ENCODE data around the gene CRTC2. TPM values are rescaled to one million over a fixed set of nuclear protein-coding genes. Genes with fewer than 3 reads are reported as not detected.
"Not testable (repeated sequence)": the region's sequence is repeated elsewhere in the genome, so short reads cannot be mapped to it uniquely, and the experiment has no call there.

Gene CRTC2, protein sequence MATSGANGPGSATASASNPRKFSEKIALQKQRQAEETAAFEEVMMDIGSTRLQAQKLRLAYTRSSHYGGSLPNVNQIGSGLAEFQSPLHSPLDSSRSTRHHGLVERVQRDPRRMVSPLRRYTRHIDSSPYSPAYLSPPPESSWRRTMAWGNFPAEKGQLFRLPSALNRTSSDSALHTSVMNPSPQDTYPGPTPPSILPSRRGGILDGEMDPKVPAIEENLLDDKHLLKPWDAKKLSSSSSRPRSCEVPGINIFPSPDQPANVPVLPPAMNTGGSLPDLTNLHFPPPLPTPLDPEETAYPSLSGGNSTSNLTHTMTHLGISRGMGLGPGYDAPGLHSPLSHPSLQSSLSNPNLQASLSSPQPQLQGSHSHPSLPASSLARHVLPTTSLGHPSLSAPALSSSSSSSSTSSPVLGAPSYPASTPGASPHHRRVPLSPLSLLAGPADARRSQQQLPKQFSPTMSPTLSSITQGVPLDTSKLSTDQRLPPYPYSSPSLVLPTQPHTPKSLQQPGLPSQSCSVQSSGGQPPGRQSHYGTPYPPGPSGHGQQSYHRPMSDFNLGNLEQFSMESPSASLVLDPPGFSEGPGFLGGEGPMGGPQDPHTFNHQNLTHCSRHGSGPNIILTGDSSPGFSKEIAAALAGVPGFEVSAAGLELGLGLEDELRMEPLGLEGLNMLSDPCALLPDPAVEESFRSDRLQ
- total RNA-seq: 60.6 TPM

DNA sequence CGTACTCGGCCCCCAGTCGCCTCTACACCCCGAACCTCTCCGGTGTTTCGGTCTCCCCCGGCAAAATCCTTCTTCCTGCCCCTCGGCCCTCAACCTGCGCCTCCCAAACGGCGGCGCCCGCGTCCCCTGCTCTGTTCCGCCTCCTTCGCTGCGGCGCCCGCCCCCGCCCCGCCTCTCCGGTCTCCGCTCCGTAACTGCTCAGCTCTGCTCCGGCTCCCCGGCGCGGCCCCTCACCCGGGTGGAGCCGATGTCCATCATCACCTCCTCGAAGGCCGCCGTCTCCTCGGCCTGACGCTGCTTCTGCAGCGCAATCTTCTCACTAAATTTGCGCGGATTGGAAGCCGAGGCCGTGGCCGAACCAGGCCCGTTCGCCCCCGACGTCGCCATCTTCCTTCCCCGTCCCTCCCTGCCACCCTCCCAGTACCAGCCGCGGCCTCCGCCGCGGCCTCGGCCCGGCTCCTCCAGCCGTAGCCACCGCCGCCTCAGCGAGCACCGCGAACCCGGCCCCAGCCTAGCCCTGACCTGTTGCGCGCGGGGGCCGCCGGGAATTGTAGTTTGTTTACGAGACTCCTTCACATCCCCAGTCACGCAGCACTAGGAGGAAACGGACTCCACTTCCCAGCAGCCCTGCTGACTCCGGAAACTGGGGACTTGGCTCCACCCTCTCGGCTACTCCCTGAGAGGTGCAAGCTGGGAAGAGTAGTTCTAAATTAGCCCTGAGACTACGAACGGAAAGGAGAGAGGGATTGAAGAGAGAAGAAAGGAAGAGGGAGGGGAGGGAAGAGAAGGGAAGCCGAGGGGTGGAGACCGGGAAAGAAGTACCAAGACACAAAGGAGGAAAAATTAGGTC is at the start of gene CRTC2:
CRTC2 (minus strand) TSS at position 502 of the 850 bp plus-strand sequence; CDS start at position 387, 115 bp downstream.
- DNase-seq (ENCODE audit: low spot score): peak; percentile 99

DNA sequence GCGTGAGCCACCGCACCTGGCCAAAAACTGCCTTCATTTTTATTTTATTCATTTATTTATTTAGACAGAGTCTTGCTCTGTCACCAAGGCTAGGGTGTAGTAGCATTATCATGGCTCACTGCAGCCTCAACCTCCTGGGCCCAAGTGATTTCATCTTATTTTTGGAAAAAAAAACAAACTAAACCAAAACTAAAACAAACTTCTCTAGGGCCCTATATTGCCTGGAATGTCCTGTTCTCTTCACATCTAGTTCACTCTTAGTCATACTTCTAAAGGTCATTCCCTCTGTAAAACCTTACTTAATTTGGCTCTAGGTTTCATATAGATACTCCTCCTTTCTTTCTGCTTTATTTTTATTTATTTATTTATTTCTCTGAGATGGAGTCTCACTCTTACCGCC is 47.7 kb upstream of the CRTC2 start:
- DNase-seq (ENCODE audit: low spot score): no peak

DNA sequence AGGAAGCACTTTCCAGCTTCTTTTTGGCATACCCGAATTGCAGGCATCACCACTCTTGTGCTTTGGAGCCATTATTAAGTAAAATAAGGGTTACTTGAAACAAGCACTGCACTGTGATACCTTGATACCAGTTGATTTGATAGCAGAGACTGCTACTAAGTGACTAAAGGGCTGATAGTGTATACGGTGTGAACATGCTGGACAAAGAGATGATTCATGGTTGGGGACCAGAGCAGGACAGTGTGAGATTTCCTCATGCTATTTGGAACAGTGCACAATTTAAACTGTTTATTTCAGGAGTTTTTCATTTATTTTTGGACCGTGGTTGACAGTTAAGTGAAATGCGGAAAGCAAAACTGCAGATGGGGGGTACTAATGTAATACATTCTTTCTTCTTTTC is 42.0 kb upstream of the CRTC2 start:
- no peak for DNase-seq (ENCODE audit: low spot score)

DNA sequence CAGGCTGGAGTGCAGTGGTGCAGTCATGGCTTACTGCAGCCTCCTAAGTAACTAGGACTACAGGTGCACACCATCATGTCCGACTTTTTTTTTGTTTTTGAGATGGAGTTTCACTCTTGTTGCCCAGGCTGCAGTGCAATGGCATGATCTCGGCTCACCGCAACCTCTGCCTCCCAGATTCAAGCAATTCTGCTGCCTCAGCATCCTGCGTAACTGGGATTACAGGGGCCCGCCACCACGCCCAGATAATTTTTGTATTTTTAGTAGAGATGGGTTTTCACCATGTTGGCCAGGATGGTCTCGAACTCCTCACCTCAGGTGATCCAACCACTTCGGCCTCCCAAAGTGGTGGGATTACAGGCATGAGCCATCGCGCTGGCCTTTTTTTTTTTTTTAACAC is 38.5 kb upstream of the CRTC2 start:
- not testable (repeated sequence) for DNase-seq (ENCODE audit: low spot score)

DNA sequence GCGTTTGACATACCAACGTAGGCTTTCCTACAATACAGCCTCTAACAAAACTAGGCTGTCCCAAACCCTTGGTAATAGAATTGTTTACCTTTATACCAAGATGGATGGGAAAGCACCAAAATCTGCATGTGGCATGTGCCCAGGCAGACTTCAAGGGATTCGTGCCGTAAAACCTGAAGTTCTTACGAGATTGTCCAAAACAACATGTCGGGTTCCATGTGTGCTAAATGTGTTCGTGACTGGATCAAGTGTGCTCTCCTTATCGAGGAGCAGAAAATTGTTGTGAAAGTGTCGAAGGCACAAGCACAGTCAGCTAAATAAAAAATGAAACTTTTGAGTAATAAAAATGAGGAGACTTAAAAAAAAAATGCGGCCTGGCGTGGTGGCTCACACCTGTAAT is 37.2 kb upstream of the CRTC2 start:
- no peak for DNase-seq (ENCODE audit: low spot score)

DNA sequence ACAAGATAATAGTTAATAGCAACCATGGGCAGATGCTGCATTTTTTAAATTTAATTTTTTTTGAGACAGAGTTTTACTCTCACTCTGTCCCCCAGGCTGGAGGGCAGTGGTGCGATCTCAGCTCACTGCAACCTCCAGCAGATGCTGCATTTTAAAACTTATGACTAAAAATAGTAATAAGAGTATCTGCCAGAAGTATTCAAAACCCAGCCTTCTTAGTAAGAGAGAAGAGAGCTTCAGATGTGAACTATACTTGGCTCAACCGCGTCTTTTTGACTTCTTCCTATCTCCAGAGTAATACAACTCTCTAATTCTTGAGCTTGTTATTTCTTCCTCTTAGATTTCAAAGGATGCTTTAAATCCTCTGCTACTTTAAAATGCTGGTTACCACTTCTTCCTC is 36.8 kb upstream of the CRTC2 start:
- no peak for DNase-seq (ENCODE audit: low spot score)

DNA sequence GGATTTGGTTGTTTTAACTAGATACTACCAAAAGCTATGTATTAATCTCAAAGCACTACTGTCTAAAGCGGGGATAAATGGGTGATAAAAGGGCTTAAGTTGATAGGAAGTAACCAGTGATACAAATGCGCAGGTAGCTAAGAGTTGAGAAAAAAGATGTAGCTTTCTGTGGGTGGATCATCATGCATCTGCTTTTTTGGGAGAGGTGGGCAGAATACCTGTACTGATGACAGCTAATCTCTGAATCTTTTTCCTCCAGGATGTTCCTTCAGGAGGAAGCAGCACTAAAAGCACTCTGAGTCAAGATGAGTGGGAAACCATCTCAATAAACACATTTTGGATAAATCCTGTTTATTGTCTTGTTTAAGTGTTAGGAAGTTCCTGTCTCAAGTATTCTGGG is 33.4 kb upstream of the CRTC2 start:
- no peak for DNase-seq (ENCODE audit: low spot score)

DNA sequence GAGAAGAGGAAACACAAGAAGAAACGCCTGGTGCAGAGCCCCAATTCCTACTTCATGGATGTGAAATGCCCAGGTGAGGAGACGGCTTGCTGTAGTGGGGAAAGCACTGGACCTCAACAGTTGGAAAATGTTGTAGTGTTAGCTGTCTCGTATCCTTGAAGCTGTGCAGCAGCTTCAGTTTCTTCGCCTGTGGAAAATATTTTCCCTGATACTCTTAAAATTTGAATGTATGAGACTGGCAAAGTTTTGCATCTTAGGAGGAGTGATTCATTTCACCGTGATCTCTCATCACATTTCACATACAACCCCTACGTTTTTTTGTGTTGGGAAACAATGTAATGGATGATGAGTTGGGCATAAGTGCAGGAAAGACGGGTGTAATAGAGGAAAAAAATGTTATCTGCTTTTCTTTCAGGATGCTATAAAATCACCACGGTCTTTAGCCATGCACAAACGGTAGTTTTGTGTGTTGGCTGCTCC is 32.8 kb upstream of the CRTC2 start:
- DNase-seq (ENCODE audit: low spot score): no peak

DNA sequence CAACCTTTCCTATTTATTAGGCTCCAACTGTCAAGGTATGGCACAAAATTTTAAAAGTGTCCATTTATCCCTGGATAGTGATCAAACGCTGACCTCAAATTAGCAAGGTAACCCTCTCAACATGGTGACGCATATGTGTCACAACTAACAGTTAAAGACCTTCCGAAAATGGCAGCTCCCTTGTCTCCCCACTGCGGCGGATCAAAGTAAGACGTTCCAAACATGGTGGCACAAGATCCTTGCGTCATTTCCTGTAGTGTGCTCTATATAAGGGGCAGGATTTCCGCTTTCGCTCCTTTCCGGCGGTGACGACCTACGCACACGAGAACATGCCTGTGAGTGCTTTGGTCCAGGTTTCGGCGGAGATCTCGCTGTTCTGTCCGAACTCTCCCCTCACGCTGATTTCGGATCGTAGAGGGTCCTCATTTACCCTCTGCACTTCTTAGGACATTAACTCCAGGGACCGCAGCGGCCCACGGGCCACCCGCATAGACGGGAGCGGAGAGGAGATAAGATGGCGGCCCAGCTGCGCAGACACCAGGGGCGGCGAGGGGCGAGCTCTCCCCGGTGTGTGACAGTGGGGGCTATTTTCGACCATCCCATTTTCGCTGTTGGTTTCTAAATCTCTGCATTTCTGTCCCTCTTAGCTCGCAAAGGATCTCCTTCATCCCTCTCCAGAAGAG is 32.2 kb upstream of the CRTC2 start, which contains the start of gene RPS27:
RPS27 (plus strand) TSS at position 295 of the 683 bp plus-strand sequence; CDS start at position 330, 35 bp downstream.
- peak; percentile 95 for DNase-seq (ENCODE audit: low spot score)

DNA sequence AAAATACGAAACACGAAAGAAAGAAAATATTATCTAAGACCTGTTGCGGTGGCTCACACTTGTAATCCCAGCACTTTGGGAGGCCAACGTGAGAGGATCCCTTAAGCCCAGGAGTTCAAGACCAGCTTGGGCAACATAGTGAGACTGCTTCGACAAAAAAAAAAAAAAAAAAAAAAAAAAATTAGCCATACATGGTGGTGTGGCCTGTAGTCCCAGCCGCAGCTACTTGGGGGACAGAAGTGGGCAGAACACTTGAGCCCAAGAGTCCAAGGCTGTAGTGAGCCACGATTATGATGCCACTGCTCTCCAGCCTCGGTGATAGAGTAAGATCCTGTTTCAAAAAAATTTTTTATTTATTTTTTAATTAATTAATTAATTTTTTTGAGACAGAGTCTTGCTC is 29.2 kb upstream of the CRTC2 start:
- DNase-seq (ENCODE audit: low spot score): no peak

DNA sequence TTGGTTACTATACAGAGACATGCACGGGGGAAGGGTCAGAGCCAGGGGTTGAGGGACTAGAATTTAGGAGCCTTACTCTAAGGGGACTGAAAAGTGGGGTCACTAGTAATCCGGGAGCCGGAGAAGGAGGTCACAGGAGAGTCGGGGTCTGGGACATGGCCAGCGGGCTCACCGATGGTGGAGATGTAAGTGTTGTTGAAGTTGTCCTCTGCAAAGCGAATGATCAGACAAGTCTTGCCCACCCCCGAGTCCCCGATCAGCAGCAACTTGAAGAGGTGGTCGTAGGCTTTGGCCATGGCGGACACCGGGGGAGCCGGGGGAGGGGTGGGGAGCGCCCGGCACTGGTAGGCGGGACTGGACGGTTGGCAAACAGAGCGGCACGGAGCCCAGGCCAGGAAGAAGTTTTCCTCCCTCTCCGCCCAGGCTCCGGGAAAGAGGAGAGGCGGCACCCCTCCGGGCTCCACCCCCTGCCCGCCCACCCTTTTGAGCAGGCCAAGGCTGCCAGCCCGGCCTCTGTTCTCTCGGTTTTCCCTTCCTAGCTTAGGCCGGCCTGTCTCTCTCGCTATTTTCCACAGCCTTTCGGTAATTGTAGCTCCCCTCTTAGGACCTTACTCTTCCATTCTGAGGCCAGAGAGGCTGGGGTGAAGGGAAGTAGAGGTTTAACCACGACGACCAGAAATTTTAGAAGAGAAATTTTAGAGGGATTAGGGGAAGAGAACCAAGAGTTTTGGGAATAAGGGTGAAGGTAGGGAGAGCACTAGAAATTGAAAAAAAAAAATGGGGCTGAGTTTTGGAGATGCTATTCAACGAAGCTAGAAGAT is 27.7 kb upstream of the CRTC2 start, which contains the start of gene RAB13:
RAB13 (minus strand) TSS at position 399 of the 821 bp plus-strand sequence; CDS start at position 296, 103 bp downstream.
- peak; percentile 83 for DNase-seq (ENCODE audit: low spot score)

DNA sequence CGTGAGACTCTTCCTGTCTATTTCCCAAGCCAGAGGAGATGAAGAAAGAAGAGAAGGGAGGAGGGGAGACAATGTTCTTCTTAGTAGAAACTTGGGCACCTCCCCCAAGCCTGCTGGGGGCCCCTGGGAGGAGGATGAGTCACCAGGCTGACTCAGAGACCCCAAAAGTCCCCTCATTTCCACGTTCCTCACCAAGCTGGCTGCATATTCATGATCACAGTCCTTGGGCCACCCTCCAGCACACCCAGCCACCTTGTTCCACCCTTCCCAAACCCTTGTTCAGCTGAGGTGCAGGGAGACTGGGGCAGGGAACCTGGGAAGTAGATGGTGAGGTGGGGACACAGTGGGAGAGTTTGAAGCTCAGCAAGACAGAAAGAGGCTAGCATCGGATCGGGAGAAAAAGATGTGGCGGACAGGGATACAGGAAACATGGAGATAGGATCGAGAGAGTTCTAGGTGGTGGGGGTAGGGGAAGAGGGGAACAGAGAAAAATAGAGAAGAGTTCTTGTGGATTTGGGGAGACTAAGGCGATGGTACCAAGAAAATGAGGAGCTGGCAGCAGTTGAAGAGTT is 27.0 kb upstream of the CRTC2 start:
- DNase-seq (ENCODE audit: low spot score): no peak

DNA sequence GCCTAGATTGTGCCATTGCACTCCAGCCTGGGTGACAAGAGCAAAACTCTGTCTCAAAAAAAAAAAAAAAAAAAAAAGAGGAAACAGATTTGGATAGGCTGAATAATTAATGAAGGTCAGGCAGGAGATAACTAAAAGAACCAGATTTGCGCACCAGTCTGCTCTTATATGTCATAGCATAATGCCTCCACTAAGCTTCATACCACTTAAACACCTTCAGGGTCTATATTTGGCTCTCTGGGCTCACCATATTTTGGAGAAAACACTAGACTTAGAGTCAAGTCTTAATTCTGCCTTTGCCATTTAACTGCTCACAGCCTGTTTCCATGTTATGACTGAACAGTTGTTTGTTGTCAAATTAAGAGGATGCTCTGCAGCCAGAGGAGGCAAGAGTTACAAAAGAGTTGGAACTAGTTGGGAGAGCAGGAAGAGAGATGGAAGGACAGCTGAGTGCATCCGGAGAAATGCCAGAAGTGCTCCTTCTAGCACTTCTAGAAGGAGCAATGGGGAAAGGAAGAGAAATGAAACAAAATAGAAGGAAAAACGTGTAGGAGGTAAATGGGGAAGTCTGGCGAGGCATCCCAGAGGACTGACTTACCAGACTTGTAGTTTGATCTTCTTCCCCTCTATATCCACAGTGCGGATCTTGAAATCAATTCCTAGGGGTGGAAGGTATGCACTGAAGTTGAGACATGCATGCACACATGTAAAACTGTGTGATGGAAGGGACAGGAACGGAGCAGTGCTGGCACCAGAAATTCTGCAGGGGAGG is 25.9 kb upstream of the CRTC2 start:
- DNase-seq (ENCODE audit: low spot score): no peak

DNA sequence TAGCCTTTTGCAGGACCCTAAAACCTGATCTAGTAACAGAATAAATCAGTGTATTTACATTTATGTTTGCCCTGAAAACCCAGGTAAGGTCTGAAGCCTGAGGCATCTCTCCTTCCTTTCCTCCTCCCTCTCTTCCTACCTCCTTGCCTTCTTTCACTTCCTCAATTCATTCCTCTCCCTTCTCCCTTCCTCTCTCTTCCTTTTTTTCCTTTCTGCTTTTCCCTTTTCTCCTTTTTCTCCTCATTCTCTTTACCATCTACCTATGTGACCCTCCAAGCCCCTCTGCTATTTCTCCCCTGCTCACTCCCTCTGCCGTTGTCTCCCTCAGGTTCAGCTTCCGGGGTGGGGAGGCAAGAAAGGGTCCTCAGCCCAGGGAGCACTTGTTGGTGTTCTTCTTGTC is 23.3 kb upstream of the CRTC2 start:
- not testable (repeated sequence) for DNase-seq (ENCODE audit: low spot score)

DNA sequence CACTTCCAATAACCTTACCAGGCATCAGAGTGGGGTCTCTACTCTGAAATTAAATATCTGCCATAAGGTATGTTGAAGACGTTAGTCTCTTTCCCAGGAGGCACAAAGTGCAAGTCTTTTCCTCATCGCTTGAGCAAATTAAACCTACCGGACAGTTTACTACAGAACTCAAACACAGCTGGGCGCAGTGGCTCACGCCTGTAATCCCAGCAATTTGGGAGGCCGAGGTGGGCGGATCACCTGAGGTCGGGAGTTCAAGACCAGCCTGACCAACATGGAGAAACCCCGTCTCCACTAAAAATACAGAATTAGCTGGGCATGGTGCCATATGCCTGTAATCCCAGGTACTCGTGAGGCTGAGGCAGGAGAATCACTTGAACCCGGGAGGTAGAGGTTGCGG is 20.7 kb upstream of the CRTC2 start:
- DNase-seq (ENCODE audit: low spot score): not testable (repeated sequence)

DNA sequence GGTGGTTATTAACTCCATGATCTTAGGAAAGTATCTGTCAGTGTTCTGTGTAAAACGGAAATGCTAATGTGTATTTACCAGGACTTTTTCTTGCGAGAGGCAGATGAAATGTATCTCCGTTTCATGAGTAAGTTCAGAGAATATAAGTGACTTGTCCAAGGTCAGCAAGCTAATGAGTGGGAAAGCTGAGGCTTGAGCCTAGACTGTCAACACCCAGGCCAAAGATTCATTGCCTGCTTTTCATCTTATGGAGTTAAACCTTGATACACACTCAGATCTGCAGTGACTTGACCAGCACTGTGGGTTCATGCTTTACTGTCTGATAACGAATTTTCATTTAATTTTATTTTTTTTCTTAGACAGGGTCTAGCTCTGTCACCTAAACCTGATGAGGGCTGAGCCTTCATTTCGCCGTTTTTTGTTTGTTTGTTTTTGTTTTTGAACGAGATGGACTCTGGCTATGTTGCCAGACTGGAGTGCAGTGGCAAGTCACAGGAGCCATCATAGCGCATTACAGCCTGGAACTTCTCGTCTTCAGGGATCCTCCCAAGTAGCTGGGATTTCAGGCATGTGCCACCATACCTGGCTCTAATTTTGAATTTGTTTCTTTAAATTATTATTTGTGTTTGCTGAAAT is 20.0 kb upstream of the CRTC2 start:
- DNase-seq (ENCODE audit: low spot score): no peak

DNA sequence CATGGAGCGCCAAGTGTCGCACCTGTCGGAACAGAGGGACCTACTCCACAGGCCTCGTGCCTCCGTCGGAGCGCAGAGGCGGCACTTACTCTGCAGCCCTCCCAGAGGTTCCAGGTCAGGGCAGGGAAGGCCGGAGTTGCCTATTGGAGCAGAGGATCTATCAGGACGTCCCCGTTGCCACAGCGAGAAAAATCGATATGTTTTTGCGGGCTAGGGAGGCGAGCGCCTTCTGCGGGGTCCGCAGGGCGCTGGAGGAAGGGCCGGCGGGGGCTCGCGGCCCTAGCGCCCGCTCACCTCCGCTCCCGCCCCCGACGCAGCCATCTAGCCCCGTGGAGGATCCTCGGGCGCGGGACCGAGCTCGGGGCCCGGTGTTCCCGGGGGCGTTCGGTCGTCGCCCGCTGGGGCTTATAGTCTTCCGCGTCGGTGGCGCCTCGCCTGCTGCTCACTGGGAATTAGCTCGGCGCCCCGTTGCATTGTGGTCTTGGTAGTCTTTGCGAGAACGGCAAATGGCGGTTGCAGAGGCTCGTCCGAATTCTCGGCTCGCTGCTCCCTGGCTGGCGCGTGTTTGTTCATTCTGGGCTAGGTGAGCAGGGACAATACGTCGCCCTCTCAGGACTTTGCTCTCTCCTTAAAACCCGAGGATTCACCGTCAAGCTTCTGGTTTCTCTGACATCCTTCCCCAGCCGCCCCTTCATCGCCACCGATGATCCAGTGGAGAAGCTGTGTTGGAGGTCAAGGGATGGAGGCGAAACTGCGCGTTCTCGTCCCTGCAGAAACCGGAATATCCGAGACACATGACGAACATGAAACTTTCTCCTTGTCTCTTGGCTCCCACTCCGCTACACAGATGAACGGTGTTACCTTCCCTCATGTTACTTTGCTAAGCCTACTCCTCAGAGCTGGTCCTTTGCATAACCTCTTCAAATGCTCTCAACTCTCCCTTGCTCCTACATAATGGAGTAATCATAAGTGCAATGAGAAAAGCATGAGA is 19.1 kb upstream of the CRTC2 start, which contains the start of gene JTB:
JTB (minus strand) TSS at position 425 of the 991 bp plus-strand sequence; CDS start at position 3, 422 bp downstream.
- peak; percentile 90 for DNase-seq (ENCODE audit: low spot score)

Measured in mucosa of gallbladder (tissue), 1 donor.